H9 (cell line): ENCODE data around the gene CALM1. TPM values are rescaled to one million over a fixed set of nuclear protein-coding genes. Genes with fewer than 3 reads are reported as not detected.

ENCODE experiments used
- DNase-seq: peaks from one replicate; pipeline ENCODE4 v3.0.0-alpha.2; 2017
- H2AFZ ChIP-seq: one replicate; pipeline ENCODE4 v1.6.1; 2013; ENCODE audit warnings: mild to moderate bottlenecking, low read length, control low read depth, moderate library complexity
- H2AK5ac ChIP-seq: 2 replicates; pipeline ENCODE4 v1.6.1; 2013; ENCODE audit warnings: low read length, control low read depth, mixed read lengths; ENCODE audit not compliant: insufficient read length
- H2BK120ac ChIP-seq: one replicate; pipeline ENCODE4 v1.6.1; 2013; ENCODE audit warnings: low read depth, mild to moderate bottlenecking, low read length, control low read depth, inconsistent platforms; ENCODE audit not compliant: poor library complexity, severe bottlenecking
- H2BK12ac ChIP-seq: 2 replicates; pipeline ENCODE4 v1.6.1; 2013; ENCODE audit warnings: low read length, control low read depth, mixed read lengths, low read depth; ENCODE audit not compliant: insufficient read length
- H2BK15ac ChIP-seq: 2 replicates; pipeline ENCODE4 v1.6.1; 2013; ENCODE audit warnings: low read depth, low read length, control low read depth
- H2BK20ac ChIP-seq: one replicate; pipeline ENCODE4 v1.6.1; 2013; ENCODE audit warnings: low read depth, mild to moderate bottlenecking, low read length, control low read depth, inconsistent platforms; ENCODE audit not compliant: poor library complexity, severe bottlenecking
- H2BK5ac ChIP-seq: 2 replicates; pipeline ENCODE4 v1.6.1; 2013; ENCODE audit warnings: low read length, control low read depth, mixed read lengths; ENCODE audit not compliant: insufficient read length
- H3K14ac ChIP-seq: 2 replicates; pipeline ENCODE4 v1.6.1; 2013; ENCODE audit warnings: low read length, control low read depth; ENCODE audit not compliant: insufficient read depth
- H3K18ac ChIP-seq: 2 replicates; pipeline ENCODE4 v1.6.1; 2013; ENCODE audit warnings: low read depth, mild to moderate bottlenecking, mixed read lengths, low read length, control low read depth; ENCODE audit not compliant: insufficient read length
- H3K23ac ChIP-seq: 2 replicates; pipeline ENCODE4 v1.6.1; 2013; ENCODE audit warnings: low read length, control low read depth, mixed read lengths, low read depth; ENCODE audit not compliant: insufficient read length
- H3K23me2 ChIP-seq: 2 replicates; pipeline ENCODE4 v1.6.1; 2013; ENCODE audit warnings: low read depth, mild to moderate bottlenecking, mixed read lengths, low read length, control low read depth; ENCODE audit not compliant: insufficient read length, poor library complexity, severe bottlenecking
- H3K27ac ChIP-seq: 2 replicates; pipeline ENCODE4 v1.5.1; 2013; ENCODE audit warnings: low read length, control low read depth, mixed read lengths, low read depth; ENCODE audit not compliant: insufficient read length
- H3K27me3 ChIP-seq: 2 replicates; pipeline ENCODE4 v1.6.1; 2013; ENCODE audit warnings: low read length, control low read depth, inconsistent platforms; ENCODE audit not compliant: insufficient read depth
- H3K4ac ChIP-seq: 2 replicates; pipeline ENCODE4 v1.6.1; 2013; ENCODE audit warnings: low read depth, mild to moderate bottlenecking, control low read depth, inconsistent platforms, low read length, moderate library complexity
- H3K4me1 ChIP-seq: 2 replicates; pipeline ENCODE4 v1.6.1; 2013; ENCODE audit warnings: low read length, control low read depth, inconsistent platforms; ENCODE audit not compliant: insufficient read depth
- H3K4me2 ChIP-seq: 2 replicates; pipeline ENCODE4 v1.6.1; 2013; ENCODE audit warnings: low read length, control low read depth, mixed read lengths; ENCODE audit not compliant: insufficient read length, insufficient read depth
- H3K56ac ChIP-seq: 2 replicates; pipeline ENCODE4 v1.6.1; 2013; ENCODE audit warnings: low read depth, mild to moderate bottlenecking, mixed read lengths, low read length, control low read depth; ENCODE audit not compliant: insufficient read length
- H3K79me1 ChIP-seq: 2 replicates; pipeline ENCODE4 v1.6.1; 2013; ENCODE audit warnings: low read depth, mild to moderate bottlenecking, moderate library complexity, low read length, control low read depth, inconsistent platforms; ENCODE audit not compliant: insufficient read depth, poor library complexity, severe bottlenecking
- H3K79me2 ChIP-seq: 2 replicates; pipeline ENCODE4 v1.6.1; 2013; ENCODE audit warnings: low read length, control low read depth, inconsistent platforms; ENCODE audit not compliant: insufficient read depth
- H3K9ac ChIP-seq: 2 replicates; pipeline ENCODE4 v1.6.1; 2013; ENCODE audit warnings: low read length, control low read depth, mixed read lengths; ENCODE audit not compliant: insufficient read length; ENCODE audit errors: extremely low read depth
- H3K9me3 ChIP-seq: one replicate; pipeline ENCODE4 v1.6.1; 2013; ENCODE audit warnings: low read depth, low read length, inconsistent platforms; ENCODE audit not compliant: control insufficient read depth
- H3T11ph ChIP-seq: one replicate; pipeline ENCODE4 v1.6.1; 2013; ENCODE audit warnings: mild to moderate bottlenecking, low read length, control low read depth, inconsistent platforms
- H4K20me1 ChIP-seq: one replicate; pipeline ENCODE4 v1.6.1; 2013; ENCODE audit not compliant: control insufficient read depth, insufficient read length, insufficient read depth
- H4K5ac ChIP-seq: 2 replicates; pipeline ENCODE4 v1.6.1; 2013; ENCODE audit warnings: low read depth, mild to moderate bottlenecking, mixed read lengths, low read length, control low read depth; ENCODE audit not compliant: insufficient read length
- H4K8ac ChIP-seq: replicated peaks from 2 replicates; pipeline ENCODE4 v1.6.1; 2013; ENCODE audit warnings: low read length, control low read depth, mixed read lengths, low read depth; ENCODE audit not compliant: insufficient read length
- H4K91ac ChIP-seq: 2 replicates; pipeline ENCODE4 v1.6.1; 2013; ENCODE audit warnings: low read depth, mild to moderate bottlenecking, moderate library complexity, mixed read lengths, low read length, control low read depth; ENCODE audit not compliant: insufficient read length
- H3K27ac Mint-ChIP-seq, 3 experiments: 2 replicates in 2 of 3; 3 replicates in 1 of 3; pipeline ENCODE4 v1.8.0; 2020 to 2021; ENCODE audit warnings: mixed read lengths in 3 of 3, mild to moderate bottlenecking in 1 of 3, moderate library complexity in 1 of 3
- H3K27me3 Mint-ChIP-seq: 2 replicates; pipeline ENCODE4 v1.8.0; 2021; ENCODE audit warnings: low read depth, mild to moderate bottlenecking, moderate library complexity, mixed read lengths
- H3K36me3 Mint-ChIP-seq, 3 experiments: 2 replicates in 2 of 3; 3 replicates in 1 of 3; pipeline ENCODE4 v1.8.0; 2020 to 2021; ENCODE audit warnings: low read depth in 3 of 3, mixed read lengths in 3 of 3; ENCODE audit not compliant: insufficient read depth in 1 of 3
- H3K4me1 Mint-ChIP-seq, 2 experiments: 2 replicates each; pipeline ENCODE4 v1.8.0; 2020; ENCODE audit warnings: mixed read lengths in 2 of 2
- H3K4me3 Mint-ChIP-seq, 2 experiments: 2 replicates in 1 of 2; 3 replicates in 1 of 2; pipeline ENCODE4 v1.8.0; 2020 to 2021; ENCODE audit warnings: mild to moderate bottlenecking in 2 of 2, mixed read lengths in 2 of 2, moderate library complexity in 1 of 2
- H3K9me3 Mint-ChIP-seq, 2 experiments: 2 replicates in 1 of 2; 3 replicates in 1 of 2; pipeline ENCODE4 v1.8.0; 2020; ENCODE audit warnings: mild to moderate bottlenecking in 2 of 2, mixed read lengths in 2 of 2, moderate library complexity in 1 of 2
- CTCF ChIP-seq: fragments of 200-600 bp; sonication (generic); conservative IDR thresholded peaks from 3 replicates; pipeline ENCODE4 v1.8.0; 2021; ENCODE audit warnings: antibody characterized with exemption, mild to moderate bottlenecking
- WGBS: extraction: QIAGEN DNeasy Blood & Tissue Kit; methylation state at CpG from one replicate; pipeline ENCODE4 v1.1.7; 2013; ENCODE audit warnings: missing lambda C conversion rate, low lambda C conversion rate, mixed read lengths; ENCODE audit not compliant: insufficient read length; ENCODE audit errors: extremely low coverage; 5-methylcytosine and 5-hydroxymethylcytosine counted together
- total RNA-seq: library from RNA; stranded (reverse); gene quantifications from 2 replicates; pipeline ENCODE4 v1.2.1, GENCODE V29; 2021

Gene CALM1
- total RNA-seq, 1 experiment from 2014 or later = 354 TPM

DNA sequence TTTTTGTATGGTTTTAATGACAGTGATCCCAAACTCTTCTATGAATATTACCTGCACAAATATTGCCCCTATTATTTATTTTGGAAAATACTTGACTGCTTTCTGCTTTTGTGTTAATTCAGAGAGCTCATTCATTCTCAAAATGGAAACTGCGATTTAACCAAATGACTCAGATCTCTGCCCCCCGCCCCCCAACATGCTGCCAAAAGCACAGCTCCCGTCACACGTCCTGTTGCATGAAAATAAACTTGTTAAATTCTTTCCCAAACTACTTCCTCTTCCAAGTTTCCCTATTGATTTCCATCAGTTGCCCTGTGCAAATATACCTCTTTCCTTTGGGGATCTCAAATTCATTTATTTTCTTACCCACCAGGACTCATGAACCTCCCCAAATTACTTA is 47.1 kb upstream of the CALM1 start:
- Histone ChIP-seq H4K8ac (no peak overlapping the region), H3K79me1 (no peaks in the 10 kb centered on the region), H3K27me3 (no peaks in the 10 kb centered on the region), H3K79me2 (no peaks in the 10 kb centered on the region), H3K9me3 (no peaks in the 10 kb centered on the region), H3K27ac (no peak overlapping the region), H3K23me2 (no peaks in the 10 kb centered on the region), H3T11ph (no peak overlapping the region), H3K9ac (no peak overlapping the region), H2BK12ac (no peak overlapping the region), H3K14ac (no peak overlapping the region), H4K20me1 (no peaks in the 10 kb centered on the region), H3K18ac (no peak overlapping the region), H3K56ac (no peak overlapping the region), H2AK5ac (no peak overlapping the region), H4K5ac (no peak overlapping the region), H3K4ac (no peak overlapping the region), H2BK5ac (no peak overlapping the region), H2BK20ac (no peak overlapping the region), H3K4me2 (no peak overlapping the region), H2BK15ac (no peak overlapping the region), H3K23ac (no peak overlapping the region), H2AFZ (no peak overlapping the region), H2BK120ac (no peak overlapping the region), H4K91ac (no peak overlapping the region), H3K4me1 (no peaks in the 10 kb centered on the region; the same call in 1 of the 2 replicates)
- no peak overlapping the region for H3K4me3 Mint-ChIP-seq
- no peaks in the 10 kb centered on the region for H3K9me3 Mint-ChIP-seq
- H3K36me3 Mint-ChIP-seq = no peaks in the 10 kb centered on the region; a peak in 1 of 7 replicates
- peaks cover 10 to 14% of the 10 kb centered on the region in 2 experiments for H3K4me1 Mint-ChIP-seq
- WGBS = no CpG with 5 or more reads among the region's 4 CpGs
- no peak for TF ChIP-seq CTCF
- H3K27me3 Mint-ChIP-seq = no peaks in the 10 kb centered on the region; the same call in 1 of the 2 replicates
- H3K27ac Mint-ChIP-seq = no peak overlapping the region; a peak in 3 of 7 replicates
- no peak for DNase-seq
